T47D (cell line): Measurements from ENCODE around the gene HS3ST3A1.

Experiments
- DNase-seq, 2 experiments: peaks; one replicate each; pipeline versions ENCODE4 v3.0.0 to v3.0.0-alpha.2; 2011 to 2012; ENCODE audit warnings: low read depth in 1 of 2, low spot score in 1 of 2
- JUND ChIP-seq: IDR thresholded peaks from 2 replicates; pipeline ENCODE4 v1.6.1; 2012; ENCODE audit warnings: low read depth
- in situ Hi-C: cut with HindIII; loops from 2 replicates; pipeline ENCODE4 v1.10.0; 2016; ENCODE audit warnings: low sequenced_read_pairs, low pct_unique_long_range_greater_than_20kb

The HS3ST3A1 gene

DNA sequence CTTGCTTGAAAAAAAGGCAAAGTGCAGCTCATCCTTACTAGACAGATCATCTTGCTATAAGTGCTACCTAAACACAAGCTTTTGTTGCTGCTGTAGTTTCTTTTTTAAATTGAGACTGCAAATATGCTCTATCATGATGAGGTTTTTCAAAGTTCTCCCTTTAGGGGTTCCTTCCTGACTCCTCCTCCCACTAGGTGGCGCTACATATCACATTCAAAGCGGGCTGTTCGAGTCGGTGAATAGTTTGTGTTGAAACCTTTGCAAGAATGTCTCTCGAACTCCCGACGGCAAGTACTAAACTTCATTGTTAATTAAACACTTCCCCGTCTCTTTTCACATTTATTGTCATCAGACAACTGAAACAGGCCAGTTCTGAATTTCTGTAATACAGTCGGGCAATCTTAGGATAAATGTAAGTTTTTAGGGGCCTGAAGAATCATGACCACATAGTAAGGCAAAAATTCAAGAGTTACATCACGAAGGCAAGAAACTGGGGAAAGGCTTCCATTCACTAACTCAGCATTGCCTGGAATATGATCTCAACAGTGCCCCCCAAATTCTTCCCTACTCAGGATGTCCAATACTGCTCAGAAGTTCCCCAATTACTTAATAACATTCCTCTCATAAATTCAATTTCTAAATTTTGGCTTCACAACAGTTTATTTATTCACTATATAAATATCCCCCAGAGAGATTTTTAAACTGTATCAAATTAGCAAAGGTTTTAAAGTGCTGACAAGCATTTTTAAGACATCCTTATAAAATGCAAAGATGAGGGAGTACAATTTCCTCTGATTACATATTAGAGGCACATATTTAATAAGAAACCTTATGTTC is 6.7 kb downstream of the HS3ST3A1 start:
- TF ChIP-seq JUND: no peak
- peak; percentile 55 to 80 for DNase-seq
- in situ Hi-C loops: no loop called here

DNA sequence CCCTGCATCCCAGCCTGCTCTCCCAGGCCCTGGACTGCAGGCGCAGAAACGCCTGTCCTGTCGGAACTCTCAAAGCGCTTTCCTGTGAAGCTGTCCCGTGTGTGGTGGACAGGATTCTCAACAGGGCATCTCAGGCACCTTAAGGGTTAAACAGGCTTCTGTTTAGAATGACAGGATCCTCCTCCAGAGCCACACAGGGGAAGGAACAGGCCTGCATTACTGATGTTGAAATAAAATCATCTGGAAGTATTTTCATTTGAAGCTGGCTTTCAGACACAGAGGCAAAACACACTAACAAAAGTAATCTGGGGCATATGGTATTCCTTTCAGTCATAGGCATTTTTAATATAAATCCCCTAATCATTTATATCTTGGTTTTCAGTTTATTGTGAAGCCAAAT is 7.4 kb downstream of the HS3ST3A1 start:
- no peak for TF ChIP-seq JUND
- in situ Hi-C loops: no loop called here

GRCh38 chr17:13593757-13594156 is 8.0 kb downstream of the HS3ST3A1 start:
- in situ Hi-C loops: no loop called here
- no peak for DNase-seq

More for the DNA sequence above, 7.4 kb downstream of the HS3ST3A1 start:
- DNase-seq: no peak

DNA sequence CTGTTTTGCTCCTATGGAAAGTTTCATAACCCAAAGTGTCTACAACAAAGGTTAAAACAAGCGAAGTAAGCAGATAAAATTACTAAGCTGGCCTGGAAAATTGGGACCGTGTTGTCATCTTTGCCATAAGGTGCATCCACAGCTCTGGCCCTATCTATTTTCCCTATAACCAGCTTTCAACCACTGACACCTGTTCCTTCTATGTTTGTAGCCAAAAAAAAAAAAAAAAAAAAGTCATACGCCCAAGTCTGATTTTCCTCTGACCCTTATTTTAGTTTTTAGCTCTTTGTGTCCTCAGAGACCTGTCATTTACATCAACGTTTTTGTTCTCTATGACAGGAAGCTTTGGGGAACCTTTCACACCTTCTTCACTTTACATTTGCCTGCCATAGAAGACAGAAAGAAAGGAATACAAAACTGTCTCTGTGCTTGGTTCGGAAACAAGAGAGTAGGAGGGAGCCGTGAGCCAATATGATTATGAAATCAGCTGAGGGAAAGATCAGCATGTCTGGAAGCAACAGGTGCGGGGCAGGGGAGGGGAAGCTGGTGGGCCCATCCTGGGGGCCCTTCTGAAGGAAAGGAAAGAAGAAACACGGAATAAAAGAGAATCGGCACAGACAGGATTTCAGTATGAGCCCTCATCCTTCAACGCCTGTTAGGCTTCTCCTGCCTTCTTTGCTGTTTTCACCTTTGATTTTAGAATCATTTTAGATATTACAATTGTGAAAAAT is 8.5 kb downstream of the HS3ST3A1 start:
- DNase-seq: no peak
- in situ Hi-C loops: no loop called here
- TF ChIP-seq JUND: no peak

More at GRCh38 chr17:13593757-13594156, 8.0 kb downstream of the HS3ST3A1 start:
- no peak for TF ChIP-seq JUND

DNA sequence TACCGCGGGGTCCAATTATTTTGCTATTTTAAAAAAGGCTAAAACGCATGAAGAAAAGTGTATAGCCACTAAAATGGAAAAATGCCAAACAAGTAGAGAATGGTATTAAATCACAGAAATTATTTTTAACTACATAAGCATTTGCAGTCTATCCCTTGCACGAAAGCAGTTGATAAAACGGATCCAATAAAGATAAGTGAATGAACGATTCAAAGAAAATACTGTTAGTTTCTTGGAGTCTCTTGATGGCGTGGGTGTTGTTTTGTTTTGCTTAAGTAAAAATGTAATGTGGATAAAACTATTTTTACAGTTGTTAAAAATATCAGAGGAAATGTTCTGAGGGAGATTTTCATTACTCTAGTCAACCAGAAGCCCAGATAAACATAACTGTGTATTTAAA is 9.3 kb downstream of the HS3ST3A1 start:
- no peak for DNase-seq
- TF ChIP-seq JUND: no peak
- in situ Hi-C loops: no loop called here

- DNase-seq: no peak
- TF ChIP-seq JUND: no peak
- in situ Hi-C loops: no loop called here
These were observed 11.3 kb downstream of the HS3ST3A1 start for GRCh38 chr17:13590441-13590840.

DNA sequence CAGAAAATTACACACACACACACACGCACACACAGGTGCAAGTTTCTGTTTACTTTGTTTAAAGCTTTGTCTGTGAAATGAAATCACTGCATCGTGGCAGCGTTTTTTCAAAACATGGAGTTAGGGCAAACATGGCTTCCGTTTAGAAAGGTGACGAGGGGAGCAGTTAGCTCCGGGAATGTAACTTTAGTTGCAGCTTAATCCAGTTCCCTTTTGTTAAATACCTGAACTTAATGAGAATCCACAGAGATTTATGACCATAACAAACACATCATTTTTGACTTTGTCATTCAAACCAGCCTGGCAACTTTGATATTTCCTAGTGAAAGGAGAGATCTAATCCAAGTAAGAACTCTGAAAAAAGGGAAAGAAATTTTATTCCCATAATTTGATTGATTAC is 12.1 kb downstream of the HS3ST3A1 start:
- DNase-seq: peak in 1 of 2 experiments; percentile 3
- in situ Hi-C loops: no loop called here
- no peak for TF ChIP-seq JUND

DNA sequence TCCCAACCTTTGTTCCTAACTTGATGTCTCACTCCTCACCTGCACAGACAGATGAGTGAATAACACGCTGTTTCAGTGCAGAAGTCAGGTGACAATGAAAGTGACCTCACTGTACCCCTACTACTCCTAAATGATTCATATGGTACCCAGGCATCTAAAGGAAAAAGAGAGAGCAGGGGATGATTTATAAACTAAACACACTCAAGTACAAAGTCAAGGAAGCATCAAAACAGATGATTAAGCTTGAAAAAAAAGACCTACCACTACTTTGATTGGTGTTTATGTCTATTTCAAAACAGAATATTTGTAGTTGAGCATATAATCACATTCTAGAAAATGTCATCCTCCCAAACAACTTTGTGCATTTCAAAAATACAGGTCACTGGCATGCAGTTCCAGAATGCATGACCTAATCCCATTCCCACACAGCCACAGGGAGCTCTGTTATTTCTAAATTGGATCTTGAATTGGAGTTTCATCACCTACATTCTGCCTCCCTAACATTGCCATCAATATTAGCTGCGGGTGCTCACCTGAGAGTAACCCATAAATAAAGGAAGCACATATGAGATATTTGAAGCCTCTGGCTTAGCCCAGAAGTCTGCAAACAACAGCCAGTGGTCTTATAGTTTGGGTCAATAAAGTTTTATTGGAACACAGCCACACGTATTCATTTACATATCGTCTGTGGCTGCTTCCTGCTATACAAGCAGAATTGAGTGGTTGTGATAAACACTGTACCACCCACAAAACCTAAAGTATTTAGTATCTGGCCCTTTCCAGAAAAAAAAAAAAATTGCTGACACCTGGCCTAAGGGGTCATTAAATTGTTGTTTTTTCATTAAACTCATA is 14.0 kb downstream of the HS3ST3A1 start:
- in situ Hi-C loops: no loop called here

GRCh38 chr17:13584701-13585080 is 17.0 kb downstream of the HS3ST3A1 start:
- in situ Hi-C loops: no loop called here
- TF ChIP-seq JUND: no peak
- DNase-seq: no peak

More for the DNA sequence above, 14.0 kb downstream of the HS3ST3A1 start:
- DNase-seq: no peak
- no peak for TF ChIP-seq JUND

GRCh38 chr17:13583996-13584700 is 17.6 kb downstream of the HS3ST3A1 start:
- no peak for TF ChIP-seq JUND
- in situ Hi-C loops: no loop called here
- DNase-seq: no peak

DNA sequence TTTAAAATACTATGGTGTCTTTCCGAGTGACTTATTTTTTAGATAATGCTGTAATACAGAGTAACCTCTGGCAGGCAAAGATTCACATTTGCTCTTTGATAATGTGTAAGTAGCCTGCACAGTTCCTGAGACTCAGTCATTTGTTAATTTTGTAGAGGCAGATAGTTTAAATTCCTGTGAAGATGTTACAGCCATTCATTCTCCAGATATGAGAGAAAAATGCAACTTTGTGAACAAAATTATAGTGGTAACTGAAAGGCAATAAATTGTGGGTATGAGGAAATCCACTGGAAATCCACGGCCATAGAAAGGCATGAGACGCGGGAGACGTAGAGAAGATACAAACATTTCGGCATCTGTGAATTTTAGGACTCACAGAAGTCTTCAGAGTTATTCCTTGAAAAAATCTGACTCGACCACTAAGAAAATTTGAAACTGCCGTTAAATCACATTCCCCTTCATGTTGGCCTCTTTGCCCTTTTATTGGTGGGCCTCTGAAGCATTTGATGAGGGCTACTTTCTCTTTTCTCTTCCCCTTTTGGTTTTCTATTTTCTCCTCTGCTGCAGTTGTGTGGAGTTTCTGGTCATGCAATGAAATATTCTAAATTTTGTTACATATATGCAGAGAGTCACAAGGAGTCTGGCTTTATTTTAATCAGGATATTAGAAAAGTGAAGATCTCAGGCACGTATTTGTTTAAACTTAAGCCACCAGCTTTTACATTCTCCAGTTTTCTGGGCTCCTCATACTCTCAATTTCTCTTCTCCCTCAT is 18.8 kb downstream of the HS3ST3A1 start:
- no peak for DNase-seq
- in situ Hi-C loops: no loop called here
- no peak for TF ChIP-seq JUND

DNA sequence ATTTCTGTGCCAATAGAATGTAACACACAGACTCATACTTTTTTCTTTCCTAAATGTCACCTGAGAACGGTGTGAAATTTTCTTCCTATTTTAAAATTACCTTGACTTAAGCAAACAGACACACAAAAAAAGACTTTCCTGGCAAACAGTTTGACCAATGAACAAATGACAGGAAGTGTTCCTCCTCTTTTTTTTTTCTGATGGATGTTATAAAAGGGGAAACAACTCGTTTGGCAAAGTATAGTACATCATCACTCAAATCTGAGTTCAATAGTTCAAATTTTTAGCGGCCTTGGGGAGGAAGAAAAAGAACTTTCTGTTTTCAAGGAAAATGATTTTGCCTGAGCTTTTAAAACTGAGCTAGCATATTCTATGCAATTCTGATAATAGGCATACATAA is 19.8 kb downstream of the HS3ST3A1 start:
- in situ Hi-C loops: no loop called here
- no peak for DNase-seq
- no peak for TF ChIP-seq JUND
